ENCODE measurements around the gene CCR9. TPM values are rescaled to one million over a fixed set of nuclear protein-coding genes. Genes with fewer than 3 reads are reported as not detected.

The CCR9 gene
- polyA plus RNA-seq, 1 donor from 2014 or later, result not detected

- no peak overlapping the region for H3K27ac ChIP-seq (ENCODE audit: low read length)
- no peaks in the 10 kb centered on the region for H3K36me3 ChIP-seq (ENCODE audit: insufficient read depth, low read length)
- TF ChIP-seq TAF1 (IDR thresholded peaks at IDR 0.05; ENCODE audit: low read depth) (no peak), EZH2 (IDR thresholded peaks at IDR 0.05; ENCODE audit: borderline replicate concordance, insufficient read depth, low read length, poor library complexity, severe bottlenecking) (no peak), MXI1 (conservative IDR thresholded peaks at IDR 0.05; ENCODE audit: poor library complexity, severe bottlenecking) (no peak), SMC3 (conservative IDR thresholded peaks at IDR 0.05; ENCODE audit: poor library complexity) (no peak), CTCF (IDR thresholded peaks at IDR 0.05; ENCODE audit: poor library complexity, severe bottlenecking) (no peak), RAD21 (conservative IDR thresholded peaks at IDR 0.05) (no peak), POLR2AphosphoS5 (IDR thresholded peaks at IDR 0.05) (no peak), EP300 (conservative IDR thresholded peaks at IDR 0.05; ENCODE audit: poor library complexity, severe bottlenecking) (no peak)
- TF ChIP-seq, protein P1, sequence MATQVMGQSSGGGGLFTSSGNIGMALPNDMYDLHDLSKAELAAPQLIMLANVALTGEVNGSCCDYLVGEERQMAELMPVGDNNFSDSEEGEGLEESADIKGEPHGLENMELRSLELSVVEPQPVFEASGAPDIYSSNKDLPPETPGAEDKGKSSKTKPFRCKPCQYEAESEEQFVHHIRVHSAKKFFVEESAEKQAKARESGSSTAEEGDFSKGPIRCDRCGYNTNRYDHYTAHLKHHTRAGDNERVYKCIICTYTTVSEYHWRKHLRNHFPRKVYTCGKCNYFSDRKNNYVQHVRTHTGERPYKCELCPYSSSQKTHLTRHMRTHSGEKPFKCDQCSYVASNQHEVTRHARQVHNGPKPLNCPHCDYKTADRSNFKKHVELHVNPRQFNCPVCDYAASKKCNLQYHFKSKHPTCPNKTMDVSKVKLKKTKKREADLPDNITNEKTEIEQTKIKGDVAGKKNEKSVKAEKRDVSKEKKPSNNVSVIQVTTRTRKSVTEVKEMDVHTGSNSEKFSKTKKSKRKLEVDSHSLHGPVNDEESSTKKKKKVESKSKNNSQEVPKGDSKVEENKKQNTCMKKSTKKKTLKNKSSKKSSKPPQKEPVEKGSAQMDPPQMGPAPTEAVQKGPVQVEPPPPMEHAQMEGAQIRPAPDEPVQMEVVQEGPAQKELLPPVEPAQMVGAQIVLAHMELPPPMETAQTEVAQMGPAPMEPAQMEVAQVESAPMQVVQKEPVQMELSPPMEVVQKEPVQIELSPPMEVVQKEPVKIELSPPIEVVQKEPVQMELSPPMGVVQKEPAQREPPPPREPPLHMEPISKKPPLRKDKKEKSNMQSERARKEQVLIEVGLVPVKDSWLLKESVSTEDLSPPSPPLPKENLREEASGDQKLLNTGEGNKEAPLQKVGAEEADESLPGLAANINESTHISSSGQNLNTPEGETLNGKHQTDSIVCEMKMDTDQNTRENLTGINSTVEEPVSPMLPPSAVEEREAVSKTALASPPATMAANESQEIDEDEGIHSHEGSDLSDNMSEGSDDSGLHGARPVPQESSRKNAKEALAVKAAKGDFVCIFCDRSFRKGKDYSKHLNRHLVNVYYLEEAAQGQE (IDR thresholded peaks at IDR 0.05; ENCODE audit: borderline replicate concordance), result no peak
- no peaks in the 10 kb centered on the region for H3K9me2 ChIP-seq (ENCODE audit: insufficient read depth, low read length)
- no peaks in the 10 kb centered on the region for H3K9me3 ChIP-seq (ENCODE audit: low read length)
- H3K4me2 ChIP-seq (ENCODE audit: low read length), result no peak overlapping the region
- H2AFZ ChIP-seq (ENCODE audit: low read depth, low read length), result no peak overlapping the region
- H3K27me3 ChIP-seq (ENCODE audit: insufficient read depth, low read depth, low read length), result no peaks in the 10 kb centered on the region
- no peaks in the 10 kb centered on the region for H3F3A ChIP-seq (ENCODE audit: insufficient read depth, low read length, poor library complexity, severe bottlenecking)
- H3K79me2 ChIP-seq (replicated peaks; ENCODE audit: insufficient read depth, low read length), result no peaks in the 10 kb centered on the region
- H3K9ac ChIP-seq (ENCODE audit: low read length), result no peak overlapping the region
- no peak overlapping the region for H3K4me3 ChIP-seq (ENCODE audit: low read length)
- H4K20me1 ChIP-seq (ENCODE audit: insufficient read depth), result no peaks in the 10 kb centered on the region
These were observed 13.8 kb upstream of the CCR9 start for GRCh38 chr3:45872569-45872968.

DNA sequence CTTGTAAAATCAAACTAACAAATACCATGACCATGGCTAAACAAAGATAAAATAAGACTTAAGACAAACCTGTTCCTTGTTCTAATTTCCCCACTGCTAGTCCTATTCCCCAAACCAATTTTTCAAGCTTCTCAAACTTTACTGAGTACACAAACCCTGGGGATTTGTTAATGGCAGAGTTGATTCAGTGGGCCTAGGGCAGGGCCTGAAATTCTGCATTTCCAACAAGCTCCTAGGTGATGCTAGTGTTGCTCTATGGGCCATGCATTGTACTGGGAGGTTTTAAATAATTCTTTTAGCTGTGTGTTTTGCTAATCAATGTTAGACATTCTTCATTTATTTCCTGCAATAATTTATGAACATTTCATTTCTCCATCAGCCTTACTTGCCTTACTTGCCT is 13.3 kb upstream of the CCR9 start:
- Histone ChIP-seq H3K4me2 (ENCODE audit: low read length) (no peak overlapping the region), H3K27ac (ENCODE audit: low read length) (no peak overlapping the region), H2AFZ (ENCODE audit: low read depth, low read length) (no peak overlapping the region), H3K27me3 (ENCODE audit: insufficient read depth, low read depth, low read length) (no peaks in the 10 kb centered on the region), H4K20me1 (ENCODE audit: insufficient read depth) (no peaks in the 10 kb centered on the region), H3K79me2 (replicated peaks; ENCODE audit: insufficient read depth, low read length) (no peaks in the 10 kb centered on the region), H3K36me3 (ENCODE audit: insufficient read depth, low read length) (no peaks in the 10 kb centered on the region), H3K4me3 (ENCODE audit: low read length) (no peak overlapping the region), H3K9ac (ENCODE audit: low read length) (no peak overlapping the region), H3K9me2 (ENCODE audit: insufficient read depth, low read length) (no peaks in the 10 kb centered on the region), H3K9me3 (ENCODE audit: low read length) (no peaks in the 10 kb centered on the region), H3F3A (ENCODE audit: insufficient read depth, low read length, poor library complexity, severe bottlenecking) (no peaks in the 10 kb centered on the region)
- no peak for TF ChIP-seq POLR2AphosphoS5 (IDR thresholded peaks at IDR 0.05)
- no peak for TF ChIP-seq TAF1 (IDR thresholded peaks at IDR 0.05; ENCODE audit: low read depth)
- TF ChIP-seq CTCF (IDR thresholded peaks at IDR 0.05; ENCODE audit: poor library complexity, severe bottlenecking), result no peak
- no peak for TF ChIP-seq EZH2 (IDR thresholded peaks at IDR 0.05; ENCODE audit: borderline replicate concordance, insufficient read depth, low read length, poor library complexity, severe bottlenecking)
- TF ChIP-seq EP300 (conservative IDR thresholded peaks at IDR 0.05; ENCODE audit: poor library complexity, severe bottlenecking), result no peak
- no peak for TF ChIP-seq RAD21 (conservative IDR thresholded peaks at IDR 0.05)
- TF ChIP-seq, protein P1 (IDR thresholded peaks at IDR 0.05; ENCODE audit: borderline replicate concordance), result no peak
- TF ChIP-seq SMC3 (conservative IDR thresholded peaks at IDR 0.05; ENCODE audit: poor library complexity), result no peak
- no peak for TF ChIP-seq MXI1 (conservative IDR thresholded peaks at IDR 0.05; ENCODE audit: poor library complexity, severe bottlenecking)
